K562 treated with DMSO at 1 percent for 48 hours (cell line): ENCODE measurements around the gene DCAF4L1. TPM values are rescaled to one million over a fixed set of nuclear protein-coding genes. Genes with fewer than 3 reads are reported as not detected.

Experiments
- total RNA-seq: library from RNA; unstranded; fragments of 300-600 nt; gene quantifications from 2 replicates; pipeline ENCODE4 v1.2.3, GENCODE V29; 2022; ENCODE audit warnings: low replicate concordance; ENCODE audit errors: extremely low read depth

DCAF4L1 gene, protein sequence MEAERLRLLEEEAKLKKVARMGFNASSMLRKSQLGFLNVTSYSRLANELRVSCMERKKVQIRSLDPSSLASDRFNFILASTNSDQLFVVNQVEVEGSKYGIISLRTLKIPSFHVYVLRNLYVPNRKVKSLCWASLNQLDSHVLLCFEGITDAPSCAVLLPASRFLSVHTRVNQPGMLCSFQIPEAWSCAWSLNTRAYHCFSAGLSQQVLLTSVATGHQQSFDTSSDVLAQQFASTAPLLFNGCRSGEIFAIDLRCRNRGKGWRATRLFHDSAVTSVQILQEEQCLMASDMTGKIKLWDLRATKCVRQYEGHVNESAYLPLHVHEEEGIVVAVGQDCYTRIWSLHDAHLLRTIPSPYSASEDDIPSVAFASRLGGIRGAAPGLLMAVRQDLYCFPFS
- total RNA-seq, result not detected in 2 replicates

DNA sequence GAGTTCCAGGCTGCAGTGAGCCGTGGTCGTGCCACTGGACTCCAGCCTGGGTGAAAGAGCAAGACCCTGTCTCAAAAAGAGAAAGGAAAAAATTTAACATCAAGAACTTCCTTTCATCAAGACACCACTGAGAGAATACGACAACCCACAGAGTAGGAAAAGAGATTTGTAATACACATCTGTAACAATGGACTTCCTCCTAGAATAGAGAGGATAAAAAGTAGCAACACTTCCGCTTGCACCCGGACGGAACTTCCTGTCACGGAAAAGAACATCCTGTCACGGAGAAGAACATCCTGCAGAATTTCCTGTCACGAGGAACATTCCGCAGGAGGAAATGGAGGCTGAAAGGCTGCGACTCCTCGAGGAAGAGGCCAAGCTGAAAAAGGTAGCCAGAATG, at the start of gene DCAF4L1:
Gene DCAF4L1, plus strand, starts transcription at position 301 of the 400 bp plus-strand sequence. Its CDS starts 37 bp downstream, at position 338.

DNA sequence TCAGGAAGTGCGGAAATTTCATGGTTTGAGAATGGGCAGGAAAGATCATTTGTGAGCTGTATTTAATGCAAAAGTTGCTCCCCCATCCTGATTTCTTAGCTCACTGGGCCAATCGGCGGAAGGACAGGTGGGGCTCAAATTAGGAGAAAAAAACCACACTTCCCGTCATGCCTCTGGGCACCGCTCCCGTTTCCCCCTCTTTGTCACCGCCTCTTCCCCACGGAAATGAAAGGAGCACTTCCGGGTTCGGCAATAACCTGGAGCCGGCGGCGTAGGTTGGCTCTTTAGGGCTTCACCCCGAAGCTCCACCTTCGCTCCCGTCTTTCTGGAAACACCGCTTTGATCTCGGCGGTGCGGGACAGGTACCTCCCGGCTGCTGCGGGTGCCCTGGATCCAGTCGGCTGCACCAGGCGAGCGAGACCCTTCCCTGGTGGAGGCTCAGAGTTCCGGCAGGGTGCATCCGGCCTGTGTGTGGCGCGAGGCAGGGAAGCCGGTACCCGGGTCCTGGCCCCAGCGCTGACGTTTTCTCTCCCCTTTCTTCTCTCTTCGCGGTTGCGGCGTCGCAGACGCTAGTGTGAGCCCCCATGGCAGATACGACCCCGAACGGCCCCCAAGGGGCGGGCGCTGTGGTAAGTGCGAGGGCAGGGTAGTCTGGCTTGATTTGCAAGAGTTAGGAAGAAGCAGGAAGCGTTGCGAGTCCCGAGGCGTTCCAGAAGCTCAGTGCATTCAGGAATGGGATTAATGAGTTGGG, 46.5 kb upstream of the DCAF4L1 start, which contains the start of gene TMEM33:
Gene TMEM33, plus strand, starts transcription at position 529 of the 751 bp plus-strand sequence. Its CDS starts 56 bp downstream, at position 585.

DNA sequence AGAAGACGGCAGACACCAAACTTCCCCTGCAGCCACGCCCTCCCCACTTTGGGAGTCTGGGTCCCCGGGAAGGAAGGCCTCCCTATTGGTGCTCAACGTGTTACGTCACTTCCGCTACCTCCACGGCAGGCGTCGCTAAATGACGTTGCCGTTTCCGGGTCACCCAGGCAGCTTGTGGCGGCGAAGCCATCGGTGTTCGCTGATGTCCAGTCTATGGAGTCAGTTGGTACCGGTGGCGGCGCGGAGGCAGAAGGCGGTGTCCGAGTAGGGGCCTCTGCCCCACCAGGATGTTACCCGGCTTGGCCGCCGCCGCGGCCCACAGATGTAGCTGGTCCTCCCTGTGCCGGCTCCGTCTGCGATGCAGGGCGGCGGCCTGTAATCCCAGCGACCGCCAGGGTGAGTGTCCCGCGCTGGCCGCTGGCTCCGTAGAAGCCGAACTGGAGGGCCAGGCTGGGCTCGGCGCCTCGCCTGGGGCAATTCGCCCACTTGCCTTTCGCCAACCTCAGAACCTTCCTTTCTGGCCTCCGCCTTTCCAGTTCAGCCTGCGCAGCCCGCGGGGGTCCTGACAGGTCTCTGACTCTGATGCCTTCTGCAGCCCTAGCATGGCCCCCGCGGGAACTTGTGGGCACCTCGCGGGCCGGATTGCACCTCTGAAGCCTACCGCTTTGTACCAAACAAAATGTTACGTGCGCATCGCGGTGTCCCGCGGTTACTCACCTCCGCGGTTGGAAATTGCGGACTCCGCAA, 9.0 kb downstream of the DCAF4L1 start, which contains the start of gene SLC30A9:
Gene SLC30A9, plus strand, starts transcription at position 166 of the 747 bp plus-strand sequence. Its CDS starts 122 bp downstream, at position 288.

Other genes with a start within 250 kb of the DCAF4L1 start
- not detected in 2 replicates for gene PHOX2B, start 233.0 kb upstream of the DCAF4L1 start, total RNA-seq
- gene TMEM33, start 46.3 kb upstream of the DCAF4L1 start, total RNA-seq, result not detected in 2 replicates
- gene SLC30A9, start 8.8 kb downstream of the DCAF4L1 start, total RNA-seq, result not detected in 2 replicates
- gene BEND4, start 170.9 kb downstream of the DCAF4L1 start, total RNA-seq, result not detected in 2 replicates